CD14-positive monocyte (primary cell): Measurements from ENCODE around the gene ZSCAN20. TPM values are rescaled to one million over a fixed set of nuclear protein-coding genes. Genes with fewer than 3 reads are reported as not detected.

Experiments used
- DNase-seq, 3 donors: peaks; one replicate each; pipeline ENCODE4 v3.0.0-alpha.2; 2011 to 2022
- H2AFZ ChIP-seq: 2 replicates; pipeline ENCODE4 v1.6.0; 2012; ENCODE audit warnings: mild to moderate bottlenecking, low read depth, low read length, inconsistent platforms; ENCODE audit not compliant: insufficient read depth, poor library complexity, severe bottlenecking
- H3K27ac ChIP-seq, 2 donors: 1 replicate in 1 of 2; 2 replicates in 1 of 2; pipeline ENCODE4 v1.5.1; 2012 to 2013; ENCODE audit warnings: low read length in 2 of 2, control low read depth in 1 of 2, inconsistent platforms in 1 of 2, low read depth in 1 of 2, mild to moderate bottlenecking in 1 of 2
- H3K27me3 ChIP-seq, 2 donors: one replicate each; pipeline versions ENCODE4 v1.6.0 to v1.6.1; 2011 to 2013; ENCODE audit warnings: low read length in 2 of 2; ENCODE audit not compliant: control insufficient read depth in 2 of 2, insufficient read depth in 2 of 2
- H3K36me3 ChIP-seq, 2 donors: replicated peaks in 1 of 2; 1 replicate in 1 of 2; 2 replicates in 1 of 2; pipeline versions ENCODE4 v1.5.1 to v1.6.1; 2012 to 2013; ENCODE audit warnings: low read length in 2 of 2, control low read depth in 1 of 2, inconsistent platforms in 1 of 2, mild to moderate bottlenecking in 1 of 2; ENCODE audit not compliant: insufficient read depth in 2 of 2, control insufficient read depth in 1 of 2
- H3K4me1 ChIP-seq, 2 donors: 1 replicate in 1 of 2; 2 replicates in 1 of 2; pipeline versions ENCODE4 v1.5.1 to v1.6.1; 2012 to 2013; ENCODE audit warnings: low read length in 2 of 2, control low read depth in 1 of 2, inconsistent platforms in 1 of 2, mild to moderate bottlenecking in 1 of 2, moderate library complexity in 1 of 2; ENCODE audit not compliant: insufficient read depth in 2 of 2, control insufficient read depth in 1 of 2
- H3K4me2 ChIP-seq: replicated peaks from 2 replicates; pipeline ENCODE3; 2012; ENCODE audit warnings: low read length, moderate library complexity, mild to moderate bottlenecking; ENCODE audit not compliant: poor library complexity, severe bottlenecking; ENCODE audit errors: extremely low read depth
- H3K4me3 ChIP-seq, 3 experiments: fragments of 200-600 bp in 1 of 3; sonication (generic) in 1 of 3; replicated peaks in 1 of 3; 1 replicate in 2 of 3; 2 replicates in 1 of 3; pipeline ENCODE4 v1.5.1; 2011 to 2013; ENCODE audit warnings: low read length in 3 of 3, mild to moderate bottlenecking in 3 of 3, control low read depth in 2 of 3, low read depth in 2 of 3, inconsistent platforms in 1 of 3, moderate library complexity in 1 of 3
- H3K79me2 ChIP-seq: 2 replicates; pipeline ENCODE4 v1.6.0; 2012; ENCODE audit warnings: mild to moderate bottlenecking, control low read depth, inconsistent platforms, low read length, moderate library complexity; ENCODE audit not compliant: insufficient read depth
- H3K9ac ChIP-seq: 2 replicates; pipeline ENCODE4 v1.6.0; 2017; ENCODE audit warnings: low read length, mild to moderate bottlenecking; ENCODE audit not compliant: insufficient read depth, poor library complexity, severe bottlenecking
- H3K9me3 ChIP-seq, 2 donors: replicated peaks in 1 of 2; 1 replicate in 1 of 2; 2 replicates in 1 of 2; pipeline versions ENCODE4 v1.5.1 to v1.6.1; 2012 to 2013; ENCODE audit warnings: low read length in 2 of 2, control low read depth in 1 of 2; ENCODE audit not compliant: control insufficient read depth in 1 of 2, insufficient read depth in 1 of 2
- H4K20me1 ChIP-seq: 2 replicates; pipeline ENCODE4 v1.6.0; 2012; ENCODE audit warnings: mild to moderate bottlenecking, low read length, control low read depth, moderate library complexity; ENCODE audit not compliant: insufficient read depth
- H3K27ac Mint-ChIP-seq, 7 donors: one replicate each; pipeline ENCODE4 v1.8.0; 2020; ENCODE audit warnings: mild to moderate bottlenecking in 7 of 7, mixed read lengths in 7 of 7, moderate library complexity in 6 of 7, inconsistent platforms in 2 of 7
- H3K27me3 Mint-ChIP-seq, 3 donors: one replicate each; pipeline ENCODE4 v1.8.0; 2021 to 2022; ENCODE audit warnings: low read depth in 3 of 3, mild to moderate bottlenecking in 3 of 3, mixed read lengths in 3 of 3, moderate library complexity in 3 of 3, inconsistent platforms in 1 of 3
- H3K36me3 Mint-ChIP-seq, 2 donors: one replicate each; pipeline ENCODE4 v1.8.0; 2020; ENCODE audit warnings: mixed read lengths in 2 of 2, inconsistent platforms in 1 of 2, mild to moderate bottlenecking in 1 of 2
- H3K4me1 Mint-ChIP-seq: one replicate; pipeline ENCODE4 v1.8.0; 2020; ENCODE audit warnings: mild to moderate bottlenecking, mixed read lengths
- H3K4me3 Mint-ChIP-seq, 2 donors: one replicate each; pipeline ENCODE4 v1.8.0; 2020; ENCODE audit warnings: mild to moderate bottlenecking in 2 of 2, mixed read lengths in 2 of 2, moderate library complexity in 1 of 2
- H3K9me3 Mint-ChIP-seq, 7 donors: one replicate each; pipeline ENCODE4 v1.8.0; 2020 to 2022; ENCODE audit warnings: mixed read lengths in 7 of 7, mild to moderate bottlenecking in 6 of 7, moderate library complexity in 6 of 7, inconsistent platforms in 2 of 7
- WGBS: methylation state at CpG from one replicate; pipeline ENCODE4 v1.1.5; 2013; ENCODE audit warnings: missing lambda C conversion rate; ENCODE audit not compliant: insufficient coverage; 5-methylcytosine and 5-hydroxymethylcytosine counted together
- intact Hi-C, 2 donors: fragments of 100-400 bp; cut with micrococcal nuclease; formaldehyde crosslinking; loops; one replicate each; pipeline versions ENCODE4 v1.15.0 to v1.15.1; 2023
- polyA plus RNA-seq, 3 donors: library from polyadenylated mRNA; depleted of rRNA in 1 of 3; unstranded in 2 of 3; stranded (reverse) in 1 of 3; fragments of 300-500 nt in 2 of 3; fragments of >200 nt in 1 of 3; fragmentation: Illumina TruSeq in 2 of 3; gene quantifications; 1 replicate in 2 of 3; 2 replicates in 1 of 3; pipeline ENCODE4 v1.2.3, GENCODE V29; 2012 to 2021
- TF ChIP-seq, protein P1 (sequence below): fragments of 200-600 bp; IDR thresholded peaks from one replicate; pipeline ENCODE4 v1.8.0; 2022; ENCODE audit warnings: antibody characterized with exemption, mild to moderate bottlenecking

ZSCAN20 gene
- polyA plus RNA-seq, 3 donors, result 0.29 to 0.51 (median 0.29) TPM

DNA sequence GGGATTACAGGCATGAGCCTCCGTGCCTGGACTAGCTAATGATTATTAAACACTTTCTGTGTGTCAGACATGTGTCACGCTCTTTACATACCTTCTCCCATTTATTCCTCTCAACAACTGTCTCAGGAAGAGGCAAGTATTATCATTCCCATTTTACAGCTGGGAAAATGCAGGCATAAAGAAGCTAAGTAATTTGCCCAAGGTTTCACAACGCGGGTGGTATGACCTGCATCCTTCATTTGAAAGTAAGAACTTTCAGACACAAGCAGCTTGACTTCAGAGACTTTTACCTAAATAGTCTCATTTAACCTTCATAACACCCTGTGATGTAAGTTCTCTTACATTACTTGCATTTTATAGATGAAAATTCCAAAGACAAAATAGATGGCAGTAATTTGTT is 1.0 kb upstream of the ZSCAN20 start:
- no peaks in the 10 kb centered on the region for H3K36me3 ChIP-seq
- no peaks in the 10 kb centered on the region for H3K9me3 Mint-ChIP-seq

GRCh38 chr1:33473900-33474299 is 1.5 kb downstream of the ZSCAN20 start:
- Mint-ChIP-seq H3K4me1 (peaks cover 21% of the 10 kb centered on the region), H3K4me3 (no peak overlapping the region), H3K27me3 (peaks cover 0 to 4% (median 2%) of the 10 kb centered on the region in 3 donors), H3K9me3 (no peaks in the 10 kb centered on the region), H3K36me3 (no peaks in the 10 kb centered on the region), H3K27ac (no peak overlapping the region)
- Histone ChIP-seq H3K79me2 (no peaks in the 10 kb centered on the region), H4K20me1 (no peaks in the 10 kb centered on the region), H3K36me3 (no peaks in the 10 kb centered on the region), H2AFZ (no peak overlapping the region), H3K4me2 (no peak overlapping the region), H3K27me3 (no peaks in the 10 kb centered on the region), H3K4me1 (peaks cover 11 to 17% of the 10 kb centered on the region in 2 donors), H3K4me3 (no peak overlapping the region), H3K9ac (no peak overlapping the region), H3K27ac (no peak overlapping the region), H3K9me3 (no peaks in the 10 kb centered on the region)
- TF ChIP-seq, protein P1, sequence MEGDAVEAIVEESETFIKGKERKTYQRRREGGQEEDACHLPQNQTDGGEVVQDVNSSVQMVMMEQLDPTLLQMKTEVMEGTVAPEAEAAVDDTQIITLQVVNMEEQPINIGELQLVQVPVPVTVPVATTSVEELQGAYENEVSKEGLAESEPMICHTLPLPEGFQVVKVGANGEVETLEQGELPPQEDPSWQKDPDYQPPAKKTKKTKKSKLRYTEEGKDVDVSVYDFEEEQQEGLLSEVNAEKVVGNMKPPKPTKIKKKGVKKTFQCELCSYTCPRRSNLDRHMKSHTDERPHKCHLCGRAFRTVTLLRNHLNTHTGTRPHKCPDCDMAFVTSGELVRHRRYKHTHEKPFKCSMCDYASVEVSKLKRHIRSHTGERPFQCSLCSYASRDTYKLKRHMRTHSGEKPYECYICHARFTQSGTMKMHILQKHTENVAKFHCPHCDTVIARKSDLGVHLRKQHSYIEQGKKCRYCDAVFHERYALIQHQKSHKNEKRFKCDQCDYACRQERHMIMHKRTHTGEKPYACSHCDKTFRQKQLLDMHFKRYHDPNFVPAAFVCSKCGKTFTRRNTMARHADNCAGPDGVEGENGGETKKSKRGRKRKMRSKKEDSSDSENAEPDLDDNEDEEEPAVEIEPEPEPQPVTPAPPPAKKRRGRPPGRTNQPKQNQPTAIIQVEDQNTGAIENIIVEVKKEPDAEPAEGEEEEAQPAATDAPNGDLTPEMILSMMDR, result no peak
- intact Hi-C loops, result loop anchor here in 1 of 2 donors (5.0 kb wide), 1 partner anchor 177 kb away; no protein-coding TSS in a partner anchor
- DNase-seq, result no peak

More for the DNA sequence above, 1.0 kb upstream of the ZSCAN20 start:
- intact Hi-C loops, result loop anchor here in 1 of 2 donors (5.0 kb wide), 1 partner anchor 174 kb away; no protein-coding TSS in a partner anchor
- H3K27me3 Mint-ChIP-seq, result peaks cover 0 to 5% (median 2%) of the 10 kb centered on the region in 3 donors
- Histone ChIP-seq H3K4me2 (no peak overlapping the region), H3K9ac (no peak overlapping the region), H4K20me1 (no peaks in the 10 kb centered on the region), H3K27ac (no peak overlapping the region), H2AFZ (no peak overlapping the region), H3K79me2 (no peaks in the 10 kb centered on the region), H3K4me3 (no peak overlapping the region), H3K9me3 (no peaks in the 10 kb centered on the region), H3K27me3 (no peaks in the 10 kb centered on the region), H3K4me1 (peaks cover 11 to 17% of the 10 kb centered on the region in 2 donors)
- H3K27ac Mint-ChIP-seq, result no peak overlapping the region
- TF ChIP-seq, protein P1, result no peak
- WGBS, result 100% methylated on average over 1 of the region's 4 CpGs
- H3K4me1 Mint-ChIP-seq, result peaks cover 21% of the 10 kb centered on the region
- DNase-seq, result no peak
- H3K4me3 Mint-ChIP-seq, result no peak overlapping the region
- no peaks in the 10 kb centered on the region for H3K36me3 Mint-ChIP-seq
